HEK293 (cell line): ENCODE results near the gene MOGAT3.

ENCODE experiments used
- BCL11A ChIP-seq: fragments of 450-650 bp; formaldehyde crosslinking; IDR thresholded peaks from 2 replicates; pipeline ENCODE4 v1.5.1; 2016; ENCODE audit warnings: low read depth, missing biosample characterization, missing genetic modification characterization
- GLIS2 ChIP-seq: fragments of 450-650 bp; formaldehyde crosslinking; IDR thresholded peaks from 2 replicates; pipeline ENCODE4 v1.5.1; 2016; ENCODE audit warnings: missing biosample characterization, missing genetic modification characterization
- IKZF3 ChIP-seq: fragments of 450-650 bp; IDR thresholded peaks from 2 replicates; pipeline ENCODE4 v1.5.0; 2018; ENCODE audit warnings: missing biosample characterization, mild to moderate bottlenecking, missing genetic modification characterization, moderate library complexity
- KLF16 ChIP-seq: fragments of 450-650 bp; formaldehyde crosslinking; IDR thresholded peaks from 2 replicates; pipeline ENCODE4 v1.5.1; 2017; ENCODE audit warnings: missing biosample characterization, missing genetic modification characterization
- KLF8 ChIP-seq: fragments of 450-650 bp; formaldehyde crosslinking; IDR thresholded peaks from 2 replicates; pipeline ENCODE4 v1.5.1; 2016; ENCODE audit warnings: missing biosample characterization, missing genetic modification characterization
- PRDM6 ChIP-seq: fragments of 450-650 bp; formaldehyde crosslinking; IDR thresholded peaks from 2 replicates; pipeline ENCODE4 v1.5.1; 2017; ENCODE audit warnings: missing biosample characterization, missing genetic modification characterization
- ZBTB21 ChIP-seq: fragments of 450-650 bp; formaldehyde crosslinking; IDR thresholded peaks from 2 replicates; pipeline ENCODE4 v1.5.1; 2017; ENCODE audit warnings: missing biosample characterization, missing genetic modification characterization
- ZNF155 ChIP-seq: fragments of 450-650 bp; formaldehyde crosslinking; IDR thresholded peaks from 2 replicates; pipeline ENCODE4 v1.5.1; 2016; ENCODE audit warnings: missing biosample characterization, missing genetic modification characterization
- ZNF18 ChIP-seq: fragments of 450-650 bp; formaldehyde crosslinking; IDR thresholded peaks from 2 replicates; pipeline ENCODE4 v1.5.1; 2016; ENCODE audit warnings: missing biosample characterization, missing genetic modification characterization
- ZNF19 ChIP-seq: fragments of 450-650 bp; formaldehyde crosslinking; IDR thresholded peaks from 2 replicates; pipeline ENCODE4; 2016; ENCODE audit warnings: missing biosample characterization, missing genetic modification characterization, low read depth
- ZNF37A ChIP-seq: fragments of 450-650 bp; IDR thresholded peaks from 2 replicates; pipeline ENCODE4 v1.5.1; 2018; ENCODE audit warnings: missing biosample characterization, missing genetic modification characterization
- ZNF423 ChIP-seq: fragments of 450-650 bp; formaldehyde crosslinking; IDR thresholded peaks from 2 replicates; pipeline ENCODE4 v1.5.1; 2016; ENCODE audit warnings: missing biosample characterization, missing genetic modification characterization
- ZNF426 ChIP-seq: fragments of 450-650 bp; formaldehyde crosslinking; IDR thresholded peaks from 2 replicates; pipeline ENCODE4 v1.5.1; 2017; ENCODE audit warnings: missing biosample characterization, missing genetic modification characterization, mild to moderate bottlenecking, inconsistent platforms, moderate library complexity
- ZNF510 ChIP-seq: fragments of 450-650 bp; formaldehyde crosslinking; IDR thresholded peaks from 2 replicates; pipeline ENCODE4 v1.5.1; 2018; ENCODE audit warnings: mild to moderate bottlenecking, missing genetic modification characterization, missing biosample characterization; ENCODE audit not compliant: insufficient replicate concordance
- ZNF514 ChIP-seq: fragments of 450-650 bp; formaldehyde crosslinking; IDR thresholded peaks from 2 replicates; pipeline ENCODE4 v1.5.1; 2016; ENCODE audit warnings: missing biosample characterization, missing genetic modification characterization
- ZNF548 ChIP-seq: fragments of 450-650 bp; formaldehyde crosslinking; IDR thresholded peaks from 2 replicates; pipeline ENCODE4 v1.5.1; 2016; ENCODE audit warnings: missing biosample characterization, missing genetic modification characterization
- ZNF555 ChIP-seq: fragments of 450-650 bp; formaldehyde crosslinking; conservative IDR thresholded peaks from 2 replicates; pipeline ENCODE4 v1.5.1; 2017; ENCODE audit warnings: missing biosample characterization, mild to moderate bottlenecking, missing genetic modification characterization, inconsistent platforms
- ZNF624 ChIP-seq: fragments of 450-650 bp; formaldehyde crosslinking; IDR thresholded peaks from 2 replicates; pipeline ENCODE4 v1.5.1; 2017; ENCODE audit warnings: missing biosample characterization, missing genetic modification characterization
- ZNF660 ChIP-seq: fragments of 450-650 bp; IDR thresholded peaks from 2 replicates; pipeline ENCODE4 v1.5.1; 2018; ENCODE audit warnings: missing biosample characterization, mild to moderate bottlenecking, missing genetic modification characterization
- ZNF670 ChIP-seq: fragments of 450-650 bp; formaldehyde crosslinking; IDR thresholded peaks from 2 replicates; pipeline ENCODE4 v1.5.1; 2016; ENCODE audit warnings: missing biosample characterization, missing genetic modification characterization, low read depth
- ZNF768 ChIP-seq: fragments of 450-650 bp; formaldehyde crosslinking; IDR thresholded peaks from 2 replicates; pipeline ENCODE4 v1.5.1; 2018; ENCODE audit warnings: missing biosample characterization, mild to moderate bottlenecking, missing genetic modification characterization
- ZNF785 ChIP-seq: fragments of 450-650 bp; formaldehyde crosslinking; IDR thresholded peaks from 2 replicates; pipeline ENCODE4 v1.5.1; 2016; ENCODE audit warnings: missing biosample characterization, missing genetic modification characterization
- ZNF791 ChIP-seq: fragments of 450-650 bp; formaldehyde crosslinking; IDR thresholded peaks from 2 replicates; pipeline ENCODE4 v1.5.1; 2016; ENCODE audit warnings: missing biosample characterization, missing genetic modification characterization
- ZSCAN16 ChIP-seq: fragments of 450-650 bp; formaldehyde crosslinking; IDR thresholded peaks from 2 replicates; pipeline ENCODE4 v1.5.1; 2016; ENCODE audit warnings: missing biosample characterization, missing genetic modification characterization
- ZSCAN23 ChIP-seq: fragments of 450-650 bp; formaldehyde crosslinking; IDR thresholded peaks from 2 replicates; pipeline ENCODE4 v1.5.1; 2016; ENCODE audit warnings: missing biosample characterization, missing genetic modification characterization
- TF ChIP-seq, protein P1 (sequence below): fragments of 450-650 bp; formaldehyde crosslinking; IDR thresholded peaks from 2 replicates; pipeline ENCODE4 v1.5.1; 2016; ENCODE audit warnings: missing biosample characterization, missing genetic modification characterization
- TF ChIP-seq, protein P2 (sequence below): fragments of 450-650 bp; formaldehyde crosslinking; IDR thresholded peaks from 2 replicates; pipeline ENCODE4 v1.5.1; 2016; ENCODE audit warnings: missing biosample characterization, missing genetic modification characterization, borderline replicate concordance
- TF ChIP-seq, protein P3 (sequence below): fragments of 450-650 bp; formaldehyde crosslinking; IDR thresholded peaks from 2 replicates; pipeline ENCODE4 v1.5.1; 2016; ENCODE audit warnings: missing biosample characterization, missing genetic modification characterization
- TF ChIP-seq, protein P4 (sequence below): fragments of 450-650 bp; formaldehyde crosslinking; IDR thresholded peaks from 2 replicates; pipeline ENCODE4 v1.5.1; 2016; ENCODE audit warnings: missing biosample characterization, missing genetic modification characterization

The MOGAT3 gene

GRCh38 chr7:101166909-101167644, 33.8 kb downstream of the MOGAT3 start (continued):
- TF ChIP-seq, protein P1, sequence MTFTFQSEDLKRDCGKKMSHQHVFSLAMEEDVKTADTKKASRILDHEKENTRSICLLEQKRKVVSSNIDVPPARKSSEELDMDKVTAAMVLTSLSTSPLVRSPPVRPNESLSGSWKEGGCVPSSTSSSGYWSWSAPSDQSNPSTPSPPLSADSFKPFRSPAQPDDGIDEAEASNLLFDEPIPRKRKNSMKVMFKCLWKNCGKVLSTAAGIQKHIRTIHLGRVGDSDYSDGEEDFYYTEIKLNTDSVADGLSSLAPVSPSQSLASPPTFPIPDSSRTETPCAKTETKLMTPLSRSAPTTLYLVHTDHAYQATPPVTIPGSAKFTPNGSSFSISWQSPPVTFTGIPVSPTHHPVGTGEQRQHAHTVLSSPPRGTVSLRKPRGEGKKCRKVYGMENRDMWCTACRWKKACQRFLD (tag by site-specific recombination) = no peak
- TF ChIP-seq ZBTB21 (no peak), BCL11A (tag by site-specific recombination) (no peak), ZNF514 (tag by site-specific recombination) (no peak), ZNF670 (tag by site-specific recombination) (no peak), ZNF785 (no peak), KLF8 (tag by site-specific recombination) (0 out of 2 replicates have a peak, but pooled peaks have one; percentile 38), ZNF37A (tag by site-specific recombination) (no peak), ZSCAN23 (tag by site-specific recombination) (no peak), ZNF426 (tag by site-specific recombination) (no peak), ZNF791 (tag by site-specific recombination) (no peak), ZNF510 (no peak), ZNF548 (tag by site-specific recombination) (no peak), IKZF3 (tag by site-specific recombination) (0 out of 2 replicates have a peak, but pooled peaks have one; percentile 50), ZNF624 (tag by site-specific recombination) (no peak), PRDM6 (no peak), ZNF19 (tag by site-specific recombination) (no peak), ZSCAN16 (tag by site-specific recombination) (no peak), ZNF768 (tag by site-specific recombination) (no peak), ZNF660 (tag by site-specific recombination) (no peak), ZNF18 (no peak), ZNF555 (tag by site-specific recombination) (no peak), KLF16 (no peak), ZNF423 (no peak), GLIS2 (tag by site-specific recombination) (peak; percentile 35; the same call in 1 of the 2 replicates), ZNF155 (tag by site-specific recombination) (no peak)
- TF ChIP-seq, protein P2, sequence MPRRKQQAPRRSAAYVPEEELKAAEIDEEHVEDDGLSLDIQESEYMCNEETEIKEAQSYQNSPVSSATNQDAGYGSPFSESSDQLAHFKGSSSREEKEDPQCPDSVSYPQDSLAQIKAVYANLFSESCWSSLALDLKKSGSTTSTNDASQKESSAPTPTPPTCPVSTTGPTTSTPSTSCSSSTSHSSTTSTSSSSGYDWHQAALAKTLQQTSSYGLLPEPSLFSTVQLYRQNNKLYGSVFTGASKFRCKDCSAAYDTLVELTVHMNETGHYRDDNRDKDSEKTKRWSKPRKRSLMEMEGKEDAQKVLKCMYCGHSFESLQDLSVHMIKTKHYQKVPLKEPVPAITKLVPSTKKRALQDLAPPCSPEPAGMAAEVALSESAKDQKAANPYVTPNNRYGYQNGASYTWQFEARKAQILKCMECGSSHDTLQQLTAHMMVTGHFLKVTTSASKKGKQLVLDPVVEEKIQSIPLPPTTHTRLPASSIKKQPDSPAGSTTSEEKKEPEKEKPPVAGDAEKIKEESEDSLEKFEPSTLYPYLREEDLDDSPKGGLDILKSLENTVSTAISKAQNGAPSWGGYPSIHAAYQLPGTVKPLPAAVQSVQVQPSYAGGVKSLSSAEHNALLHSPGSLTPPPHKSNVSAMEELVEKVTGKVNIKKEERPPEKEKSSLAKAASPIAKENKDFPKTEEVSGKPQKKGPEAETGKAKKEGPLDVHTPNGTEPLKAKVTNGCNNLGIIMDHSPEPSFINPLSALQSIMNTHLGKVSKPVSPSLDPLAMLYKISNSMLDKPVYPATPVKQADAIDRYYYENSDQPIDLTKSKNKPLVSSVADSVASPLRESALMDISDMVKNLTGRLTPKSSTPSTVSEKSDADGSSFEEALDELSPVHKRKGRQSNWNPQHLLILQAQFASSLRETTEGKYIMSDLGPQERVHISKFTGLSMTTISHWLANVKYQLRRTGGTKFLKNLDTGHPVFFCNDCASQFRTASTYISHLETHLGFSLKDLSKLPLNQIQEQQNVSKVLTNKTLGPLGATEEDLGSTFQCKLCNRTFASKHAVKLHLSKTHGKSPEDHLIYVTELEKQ = no peak
- TF ChIP-seq, protein P3, sequence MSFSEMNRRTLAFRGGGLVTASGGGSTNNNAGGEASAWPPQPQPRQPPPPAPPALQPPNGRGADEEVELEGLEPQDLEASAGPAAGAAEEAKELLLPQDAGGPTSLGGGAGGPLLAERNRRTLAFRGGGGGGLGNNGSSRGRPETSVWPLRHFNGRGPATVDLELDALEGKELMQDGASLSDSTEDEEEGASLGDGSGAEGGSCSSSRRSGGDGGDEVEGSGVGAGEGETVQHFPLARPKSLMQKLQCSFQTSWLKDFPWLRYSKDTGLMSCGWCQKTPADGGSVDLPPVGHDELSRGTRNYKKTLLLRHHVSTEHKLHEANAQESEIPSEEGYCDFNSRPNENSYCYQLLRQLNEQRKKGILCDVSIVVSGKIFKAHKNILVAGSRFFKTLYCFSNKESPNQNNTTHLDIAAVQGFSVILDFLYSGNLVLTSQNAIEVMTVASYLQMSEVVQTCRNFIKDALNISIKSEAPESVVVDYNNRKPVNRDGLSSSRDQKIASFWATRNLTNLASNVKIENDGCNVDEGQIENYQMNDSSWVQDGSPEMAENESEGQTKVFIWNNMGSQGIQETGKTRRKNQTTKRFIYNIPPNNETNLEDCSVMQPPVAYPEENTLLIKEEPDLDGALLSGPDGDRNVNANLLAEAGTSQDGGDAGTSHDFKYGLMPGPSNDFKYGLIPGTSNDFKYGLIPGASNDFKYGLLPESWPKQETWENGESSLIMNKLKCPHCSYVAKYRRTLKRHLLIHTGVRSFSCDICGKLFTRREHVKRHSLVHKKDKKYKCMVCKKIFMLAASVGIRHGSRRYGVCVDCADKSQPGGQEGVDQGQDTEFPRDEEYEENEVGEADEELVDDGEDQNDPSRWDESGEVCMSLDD = peak; percentile 66
- TF ChIP-seq, protein P4, sequence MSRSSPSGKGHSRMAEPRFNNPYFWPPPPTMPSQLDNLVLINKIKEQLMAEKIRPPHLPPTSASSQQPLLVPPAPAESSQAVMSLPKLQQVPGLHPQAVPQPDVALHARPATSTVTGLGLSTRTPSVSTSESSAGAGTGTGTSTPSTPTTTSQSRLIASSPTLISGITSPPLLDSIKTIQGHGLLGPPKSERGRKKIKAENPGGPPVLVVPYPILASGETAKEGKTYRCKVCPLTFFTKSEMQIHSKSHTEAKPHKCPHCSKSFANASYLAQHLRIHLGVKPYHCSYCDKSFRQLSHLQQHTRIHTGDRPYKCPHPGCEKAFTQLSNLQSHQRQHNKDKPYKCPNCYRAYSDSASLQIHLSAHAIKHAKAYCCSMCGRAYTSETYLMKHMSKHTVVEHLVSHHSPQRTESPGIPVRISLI = no peak
